ENCODE results near the gene ZNF23.

ZNF23 gene

DNA sequence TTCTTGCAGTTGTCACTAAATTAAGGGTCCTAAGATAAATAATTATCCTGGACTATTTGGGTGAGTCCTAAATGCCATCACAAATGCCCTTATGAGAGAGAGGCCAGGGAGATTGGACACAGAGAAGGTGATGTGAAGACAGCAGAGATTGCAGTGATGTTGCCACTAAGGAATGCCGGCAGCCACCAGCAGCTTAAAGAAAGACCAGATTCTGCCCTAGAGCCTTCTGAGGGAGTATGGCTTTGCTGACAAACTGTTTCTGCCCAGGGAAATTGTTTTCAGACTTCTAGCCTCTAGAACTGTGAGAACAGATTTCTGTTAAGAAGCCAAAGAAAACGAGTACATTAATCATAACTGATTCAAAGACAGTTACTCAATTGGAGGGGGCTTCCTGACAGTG is 10.0 kb upstream of the ZNF23 start:
- Histone ChIP-seq H3K4me1 (ENCODE audit: control insufficient read depth, insufficient read depth, low read length, unreplicated experiment) (peaks cover 41% of the 10 kb centered on the region), H2AFZ (ENCODE audit: low read length, unreplicated experiment) (no peak overlapping the region), H3K27ac (ENCODE audit: low read depth, low read length) (peak overlapping the region; percentile 95), H3K27me3 (ENCODE audit: insufficient read depth, low read length) (no peaks in the 10 kb centered on the region), H3K4me3 (ENCODE audit: low read depth, low read length) (no peak overlapping the region), H3K36me3 (ENCODE audit: insufficient read depth, low read length) (peaks cover 19% of the 10 kb centered on the region), H3K79me2 (ENCODE audit: control insufficient read depth, insufficient read depth, low read length, unreplicated experiment) (no peaks in the 10 kb centered on the region)

DNA sequence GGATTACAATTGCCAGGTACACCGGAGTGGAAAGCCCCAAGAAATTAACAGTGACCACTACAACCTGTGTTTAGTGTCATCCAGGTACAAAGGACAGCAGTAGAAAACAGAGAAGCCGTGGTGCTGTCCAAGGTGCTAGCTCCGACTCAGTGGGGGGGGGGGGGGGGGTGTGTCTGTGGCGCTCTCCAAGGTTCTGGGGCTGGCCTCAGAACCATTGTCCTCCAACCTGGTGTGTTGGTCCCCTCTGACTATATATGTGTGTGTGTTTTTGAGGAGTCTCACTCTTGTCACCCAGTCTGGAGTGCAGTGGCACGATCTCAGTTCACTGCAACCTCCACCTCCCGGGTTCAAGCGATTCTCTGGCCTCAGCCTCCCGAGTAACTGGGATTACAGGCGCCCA is 5.8 kb upstream of the ZNF23 start:
- no peak overlapping the region for H2AFZ ChIP-seq (ENCODE audit: low read length, unreplicated experiment)
- H3K79me2 ChIP-seq (ENCODE audit: control insufficient read depth, insufficient read depth, low read length, unreplicated experiment): no peaks in the 10 kb centered on the region
- no peaks in the 10 kb centered on the region for H3K36me3 ChIP-seq (ENCODE audit: insufficient read depth, low read length)
- no peak overlapping the region for H3K4me3 ChIP-seq (ENCODE audit: low read depth, low read length)
- peaks cover 17% of the 10 kb centered on the region for H3K4me1 ChIP-seq (ENCODE audit: control insufficient read depth, insufficient read depth, low read length, unreplicated experiment)
- no peak overlapping the region for H3K27ac ChIP-seq (ENCODE audit: low read depth, low read length)
- no peaks in the 10 kb centered on the region for H3K27me3 ChIP-seq (ENCODE audit: insufficient read depth, low read length)

DNA sequence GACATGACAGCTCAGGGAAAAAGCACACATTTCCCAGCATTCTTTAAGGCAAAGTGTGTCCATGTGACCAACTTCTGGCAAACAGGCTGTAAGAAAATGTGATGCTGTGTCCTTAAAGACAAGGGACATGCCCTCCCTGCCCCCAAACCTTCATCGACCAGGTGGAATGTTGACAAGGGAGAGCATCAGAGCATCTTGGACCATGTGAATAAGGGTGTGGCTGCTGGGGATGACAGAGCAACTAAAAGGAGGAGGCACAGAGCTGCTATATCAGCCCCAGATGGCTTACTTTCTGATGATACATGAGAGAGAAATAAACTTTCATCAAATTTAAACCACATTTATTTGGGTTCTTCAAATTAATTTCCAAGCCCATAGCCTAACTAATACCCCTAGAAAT is 2.2 kb upstream of the ZNF23 start:
- Histone ChIP-seq H3K27me3 (ENCODE audit: insufficient read depth, low read length) (no peaks in the 10 kb centered on the region), H3K79me2 (ENCODE audit: control insufficient read depth, insufficient read depth, low read length, unreplicated experiment) (peaks cover 26% of the 10 kb centered on the region)

DNA sequence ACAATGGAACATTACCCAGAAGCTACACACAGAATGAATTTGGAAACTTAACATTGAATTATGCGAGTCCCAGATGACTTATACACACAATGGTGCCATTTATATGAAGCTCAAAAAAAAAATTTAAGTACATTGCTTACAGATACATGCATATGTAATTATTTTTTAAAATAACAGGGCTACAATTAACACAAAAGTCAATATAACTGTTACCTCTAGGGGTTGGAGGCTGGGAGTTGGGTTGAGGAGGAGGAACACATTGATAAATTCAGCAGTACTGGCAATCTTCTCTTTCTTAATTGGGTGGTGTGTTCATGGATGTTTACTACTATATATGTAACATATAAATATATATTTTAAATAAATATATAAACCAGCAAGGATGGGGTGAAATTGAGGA is 1.1 kb downstream of the ZNF23 start:
- no peak overlapping the region for H2AFZ ChIP-seq (ENCODE audit: low read length, unreplicated experiment)
- peaks cover 48% of the 10 kb centered on the region for H3K79me2 ChIP-seq (ENCODE audit: control insufficient read depth, insufficient read depth, low read length, unreplicated experiment)
- peaks cover 14% of the 10 kb centered on the region for H3K4me1 ChIP-seq (ENCODE audit: control insufficient read depth, insufficient read depth, low read length, unreplicated experiment)
- H3K36me3 ChIP-seq (ENCODE audit: insufficient read depth, low read length): peaks cover 17% of the 10 kb centered on the region
- peak overlapping the region; percentile 77 for H3K27ac ChIP-seq (ENCODE audit: low read depth, low read length)
- no peaks in the 10 kb centered on the region for H3K27me3 ChIP-seq (ENCODE audit: insufficient read depth, low read length)
- H3K4me3 ChIP-seq (ENCODE audit: low read depth, low read length): peak overlapping the region; percentile 89

More for the DNA sequence above, 2.2 kb upstream of the ZNF23 start:
- Histone ChIP-seq H3K4me1 (ENCODE audit: control insufficient read depth, insufficient read depth, low read length, unreplicated experiment) (peaks cover 14% of the 10 kb centered on the region), H3K36me3 (ENCODE audit: insufficient read depth, low read length) (0 out of 2 replicates have a peak, but pooled peaks cover 4% of the 10 kb centered on the region), H3K4me3 (ENCODE audit: low read depth, low read length) (no peak overlapping the region), H2AFZ (ENCODE audit: low read length, unreplicated experiment) (no peak overlapping the region), H3K27ac (ENCODE audit: low read depth, low read length) (no peak overlapping the region)

DNA sequence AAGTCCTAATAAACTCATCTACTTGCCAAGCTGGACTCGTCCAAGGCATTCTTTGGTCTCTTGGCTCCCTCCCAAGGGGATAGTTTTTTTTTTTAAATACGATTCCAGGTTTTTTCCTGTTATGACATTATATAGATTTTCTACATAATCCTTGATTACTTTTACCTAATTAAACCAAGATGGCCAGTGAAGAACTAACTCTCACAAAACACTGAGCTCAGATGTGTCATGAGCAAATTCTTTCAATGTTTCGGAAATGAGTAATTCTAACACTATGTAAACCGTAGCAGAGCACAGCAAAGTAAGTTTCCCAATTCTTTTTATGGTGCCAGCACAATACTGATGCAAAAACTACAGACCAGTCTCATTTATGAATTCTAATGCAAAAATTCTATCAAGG is 1.8 kb downstream of the ZNF23 start:
- Histone ChIP-seq H3K79me2 (ENCODE audit: control insufficient read depth, insufficient read depth, low read length, unreplicated experiment) (peaks cover 48% of the 10 kb centered on the region), H3K4me1 (ENCODE audit: control insufficient read depth, insufficient read depth, low read length, unreplicated experiment) (peaks cover 14% of the 10 kb centered on the region), H3K36me3 (ENCODE audit: insufficient read depth, low read length) (peaks cover 23% of the 10 kb centered on the region), H3K4me3 (ENCODE audit: low read depth, low read length) (peak overlapping the region; percentile 89), H2AFZ (ENCODE audit: low read length, unreplicated experiment) (no peak overlapping the region), H3K27me3 (ENCODE audit: insufficient read depth, low read length) (no peaks in the 10 kb centered on the region), H3K27ac (ENCODE audit: low read depth, low read length) (peak overlapping the region; percentile 77)

DNA sequence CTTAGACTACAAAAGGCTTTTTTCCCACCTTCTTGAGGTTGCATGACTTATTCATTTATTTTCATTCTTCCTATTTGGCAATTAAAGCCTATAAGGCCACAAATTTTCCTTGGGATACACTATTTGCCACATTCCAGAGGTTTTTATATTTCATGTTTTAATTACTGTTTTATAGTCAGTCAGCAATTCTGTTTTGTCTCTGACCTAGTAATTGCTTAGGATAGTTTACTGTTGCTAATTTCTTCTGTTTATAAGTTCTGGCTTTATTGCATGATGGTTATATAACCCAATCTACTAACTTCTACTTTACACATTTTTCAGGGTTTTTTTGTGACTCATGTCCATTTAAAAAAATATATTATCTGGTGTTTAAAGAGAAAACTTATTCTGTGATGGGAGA is 2.5 kb downstream of the ZNF23 start:
- Histone ChIP-seq H3K79me2 (ENCODE audit: control insufficient read depth, insufficient read depth, low read length, unreplicated experiment) (peaks cover 48% of the 10 kb centered on the region), H2AFZ (ENCODE audit: low read length, unreplicated experiment) (no peak overlapping the region), H3K4me3 (ENCODE audit: low read depth, low read length) (peak overlapping the region; percentile 89; the same call in 1 of the 2 replicates), H3K27ac (ENCODE audit: low read depth, low read length) (peak overlapping the region; percentile 77), H3K4me1 (ENCODE audit: control insufficient read depth, insufficient read depth, low read length, unreplicated experiment) (peaks cover 14% of the 10 kb centered on the region), H3K36me3 (ENCODE audit: insufficient read depth, low read length) (peaks cover 31% of the 10 kb centered on the region), H3K27me3 (ENCODE audit: insufficient read depth, low read length) (no peaks in the 10 kb centered on the region)

DNA sequence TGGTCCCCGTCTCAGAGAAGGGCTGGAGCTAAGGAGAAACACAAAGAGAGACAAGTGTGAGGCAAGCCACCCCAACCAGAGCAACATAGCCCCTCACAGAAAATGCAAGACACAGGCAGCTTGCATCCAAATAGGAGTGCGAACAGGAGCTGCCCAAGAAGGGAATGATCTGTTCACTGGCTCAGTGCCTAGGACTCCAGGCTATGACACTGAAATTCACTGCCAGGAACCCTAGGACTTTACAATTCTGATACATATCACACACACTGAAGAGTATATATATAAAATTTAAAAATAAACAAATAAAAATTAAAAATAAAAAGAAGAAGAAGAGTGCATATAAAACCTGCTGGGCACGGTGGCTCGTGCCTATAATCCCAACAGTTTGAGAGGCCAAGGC is 5.2 kb downstream of the ZNF23 start:
- Histone ChIP-seq H3K4me3 (ENCODE audit: low read depth, low read length) (no peak overlapping the region), H2AFZ (ENCODE audit: low read length, unreplicated experiment) (no peak overlapping the region), H3K4me1 (ENCODE audit: control insufficient read depth, insufficient read depth, low read length, unreplicated experiment) (peaks cover 9% of the 10 kb centered on the region), H3K79me2 (ENCODE audit: control insufficient read depth, insufficient read depth, low read length, unreplicated experiment) (peaks cover 46% of the 10 kb centered on the region), H3K27me3 (ENCODE audit: insufficient read depth, low read length) (no peaks in the 10 kb centered on the region), H3K36me3 (ENCODE audit: insufficient read depth, low read length) (peaks cover 57% of the 10 kb centered on the region), H3K27ac (ENCODE audit: low read depth, low read length) (no peak overlapping the region)

DNA sequence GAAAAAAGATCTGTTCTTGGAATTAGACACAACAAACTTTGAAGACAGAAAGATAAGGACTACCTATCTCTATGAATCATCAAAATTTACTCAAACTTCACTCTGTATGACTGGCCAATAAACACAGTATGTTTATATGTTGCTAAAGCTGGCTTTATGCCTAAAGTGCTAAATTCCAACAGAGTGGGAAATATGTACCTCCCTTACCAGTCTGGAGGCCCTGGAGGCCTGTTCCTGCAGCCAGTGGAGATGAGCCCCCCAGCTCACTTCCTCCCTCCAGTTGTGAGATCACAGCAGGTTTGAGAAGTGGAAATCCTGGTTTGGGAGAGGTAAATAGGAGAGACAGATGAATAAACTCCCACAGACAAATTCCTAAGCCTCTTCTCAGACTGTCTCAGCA is 9.0 kb downstream of the ZNF23 start:
- Histone ChIP-seq H3K27me3 (ENCODE audit: insufficient read depth, low read length) (no peaks in the 10 kb centered on the region), H3K79me2 (ENCODE audit: control insufficient read depth, insufficient read depth, low read length, unreplicated experiment) (peaks cover 10% of the 10 kb centered on the region), H3K36me3 (ENCODE audit: insufficient read depth, low read length) (peaks cover 90% of the 10 kb centered on the region), H3K4me3 (ENCODE audit: low read depth, low read length) (no peak overlapping the region), H2AFZ (ENCODE audit: low read length, unreplicated experiment) (no peak overlapping the region), H3K27ac (ENCODE audit: low read depth, low read length) (no peak overlapping the region), H3K4me1 (ENCODE audit: control insufficient read depth, insufficient read depth, low read length, unreplicated experiment) (no peaks in the 10 kb centered on the region)

DNA sequence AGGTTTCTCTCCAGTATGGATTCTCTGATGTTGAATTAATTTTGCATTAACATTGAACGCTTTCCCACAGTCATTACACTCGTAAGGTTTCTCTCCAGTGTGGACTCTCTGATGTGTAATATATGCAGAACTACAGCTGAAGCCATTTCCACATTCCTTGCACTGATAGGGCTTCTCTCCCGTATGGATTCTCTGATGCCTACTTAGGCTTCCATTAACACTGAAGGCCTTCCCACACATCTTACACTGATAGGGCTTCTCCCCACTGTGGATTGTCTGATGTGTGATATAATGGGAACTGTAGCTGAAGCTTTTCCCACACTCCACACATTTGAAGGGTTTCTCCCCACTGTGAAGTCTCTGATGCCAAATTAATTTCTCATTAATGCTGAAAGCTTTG is 13.0 kb downstream of the ZNF23 start:
- H3K4me3 ChIP-seq (ENCODE audit: low read depth, low read length): no peak overlapping the region
- no peaks in the 10 kb centered on the region for H3K4me1 ChIP-seq (ENCODE audit: control insufficient read depth, insufficient read depth, low read length, unreplicated experiment)
- no peaks in the 10 kb centered on the region for H3K79me2 ChIP-seq (ENCODE audit: control insufficient read depth, insufficient read depth, low read length, unreplicated experiment)
- H2AFZ ChIP-seq (ENCODE audit: low read length, unreplicated experiment): no peak overlapping the region
- H3K36me3 ChIP-seq (ENCODE audit: insufficient read depth, low read length): peaks cover 75% of the 10 kb centered on the region
- no peak overlapping the region for H3K27ac ChIP-seq (ENCODE audit: low read depth, low read length)
- no peaks in the 10 kb centered on the region for H3K27me3 ChIP-seq (ENCODE audit: insufficient read depth, low read length)

DNA sequence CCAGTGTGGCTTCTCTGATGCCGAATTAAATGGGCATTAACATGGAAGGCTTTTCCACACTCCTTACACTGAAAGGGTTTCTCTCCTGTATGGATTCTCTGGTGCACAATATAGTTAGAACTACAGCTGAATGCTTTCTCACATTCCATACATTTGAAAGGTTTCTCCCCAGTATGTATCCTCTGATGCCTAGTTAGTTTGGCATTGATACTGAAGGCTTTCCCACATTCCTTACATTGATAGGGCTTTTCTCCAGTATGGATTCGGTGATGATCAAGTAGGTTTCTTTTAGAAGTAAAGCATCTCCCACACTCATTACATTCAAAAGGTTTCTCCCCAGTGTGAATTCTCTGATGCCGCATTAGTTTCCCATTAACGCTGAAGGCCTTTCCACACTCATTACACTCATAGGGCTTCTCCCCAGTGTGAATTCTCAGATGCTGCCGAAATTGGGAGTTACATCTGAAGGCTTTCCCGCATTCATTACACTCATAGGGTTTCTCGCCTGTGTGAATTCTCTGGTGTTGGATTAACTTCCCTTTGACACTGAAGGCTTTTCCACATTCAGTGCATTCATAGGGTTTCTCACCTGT is 13.7 kb downstream of the ZNF23 start:
- H3K4me3 ChIP-seq (ENCODE audit: low read depth, low read length): no peak overlapping the region
- H3K36me3 ChIP-seq (ENCODE audit: insufficient read depth, low read length): peaks cover 68% of the 10 kb centered on the region
- no peaks in the 10 kb centered on the region for H3K27me3 ChIP-seq (ENCODE audit: insufficient read depth, low read length)

DNA sequence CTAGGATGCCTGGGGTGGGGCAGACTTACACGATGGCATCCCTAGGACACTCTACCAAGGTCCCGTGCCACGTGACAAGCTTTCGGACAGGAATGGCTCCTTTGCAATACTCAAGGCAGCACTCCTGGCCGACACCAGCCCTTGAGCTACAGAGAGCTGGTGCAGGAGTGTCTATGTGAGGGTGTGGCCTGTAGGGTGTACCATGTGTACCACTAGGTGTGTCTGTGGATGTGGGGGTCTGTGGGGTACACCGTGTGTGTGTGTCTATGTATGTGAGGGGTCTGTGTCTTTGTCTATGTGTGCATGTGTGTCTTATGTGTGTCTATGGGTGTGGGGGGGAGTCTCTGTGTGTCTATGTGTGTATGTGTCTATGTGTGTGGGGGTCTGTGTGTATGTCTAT is 18.3 kb downstream of the ZNF23 start:
- Histone ChIP-seq H3K79me2 (ENCODE audit: control insufficient read depth, insufficient read depth, low read length, unreplicated experiment) (no peaks in the 10 kb centered on the region), H3K4me1 (ENCODE audit: control insufficient read depth, insufficient read depth, low read length, unreplicated experiment) (no peaks in the 10 kb centered on the region), H3K27ac (ENCODE audit: low read depth, low read length) (no peak overlapping the region), H2AFZ (ENCODE audit: low read length, unreplicated experiment) (no peak overlapping the region), H3K27me3 (ENCODE audit: insufficient read depth, low read length) (peaks cover 13% of the 10 kb centered on the region), H3K36me3 (ENCODE audit: insufficient read depth, low read length) (peaks cover 22% of the 10 kb centered on the region), H3K4me3 (ENCODE audit: low read depth, low read length) (no peak overlapping the region)

More for the DNA sequence above, 13.7 kb downstream of the ZNF23 start:
- Histone ChIP-seq H3K79me2 (ENCODE audit: control insufficient read depth, insufficient read depth, low read length, unreplicated experiment) (no peaks in the 10 kb centered on the region), H3K27ac (ENCODE audit: low read depth, low read length) (no peak overlapping the region), H3K4me1 (ENCODE audit: control insufficient read depth, insufficient read depth, low read length, unreplicated experiment) (no peaks in the 10 kb centered on the region), H2AFZ (ENCODE audit: low read length, unreplicated experiment) (no peak overlapping the region)

All from ACC112 (cell line).